ENCODE results near the gene HSP90B1. TPM values are rescaled to one million over a fixed set of nuclear protein-coding genes. Genes with fewer than 3 reads are reported as not detected.
A peak's percentile ranks its signal among the peaks of the same experiment; 100 is the strongest.

Gene HSP90B1
- total RNA-seq, 1 experiment from 2014 or later, result 476 TPM

GRCh38 chr12:103917873-103918272, 12.3 kb upstream of the HSP90B1 start:
- Histone ChIP-seq H3F3A (ENCODE audit: low read length, unreplicated experiment) (no peaks in the 10 kb centered on the region), H4K20me1 (ENCODE audit: low read length) (no peaks in the 10 kb centered on the region), H3K4me3 (ENCODE audit: low read length) (no peak overlapping the region), H3K79me2 (ENCODE audit: low read length) (no peaks in the 10 kb centered on the region), H3K27ac (ENCODE audit: low read length) (no peak overlapping the region), H3K9me3 (ENCODE audit: low read length) (0 out of 2 replicates have a peak, but pooled peaks cover 5% of the 10 kb centered on the region), H2AFZ (ENCODE audit: low read length) (no peak overlapping the region), H3K36me3 (ENCODE audit: low read depth, low read length) (no peaks in the 10 kb centered on the region), H3K27me3 (ENCODE audit: low read length) (no peaks in the 10 kb centered on the region), H3K4me1 (ENCODE audit: insufficient read depth, low read length) (no peaks in the 10 kb centered on the region), H3K9me2 (replicated peaks; ENCODE audit: low read length) (no peaks in the 10 kb centered on the region), H3K4me2 (ENCODE audit: low read length) (no peak overlapping the region), H3K9ac (ENCODE audit: low read length) (no peak overlapping the region)
- intact Hi-C loops (cut with micrococcal nuclease), result no loop called here
- ATAC-seq (no peak), DNase-seq (no peak)
- BruUV-seq (replicated peaks), result no TSS peak
- ChIA-PET CTCF (no interaction called here), POLR2A (ENCODE audit: unreplicated experiment) (no interaction called here)
- TF ChIP-seq EZH2 (IDR thresholded peaks at IDR 0.05; ENCODE audit: low read length, unreplicated experiment), result no peak
- TF ChIP-seq CTCF (conservative IDR thresholded peaks at IDR 0.05; ENCODE audit: low read depth, low read length), result no peak
- TF ChIP-seq EZH2phosphoT487 (IDR thresholded peaks at IDR 0.05; ENCODE audit: borderline replicate concordance, low read length), result no peak

GRCh38 chr12:103924761-103925641, 5.2 kb upstream of the HSP90B1 start:
- Histone ChIP-seq H3K27ac (ENCODE audit: low read length) (peak overlapping the region; percentile 2; the same call in 1 of the 2 replicates), H3K9ac (ENCODE audit: low read length) (no peak overlapping the region), H3K36me3 (ENCODE audit: low read depth, low read length) (no peaks in the 10 kb centered on the region), H3K79me2 (ENCODE audit: low read length) (no peaks in the 10 kb centered on the region), H3K4me3 (ENCODE audit: low read length) (no peak overlapping the region), H3K9me2 (replicated peaks; ENCODE audit: low read length) (no peaks in the 10 kb centered on the region), H2AFZ (ENCODE audit: low read length) (peak overlapping the region; percentile 48), H3K4me2 (ENCODE audit: low read length) (peak overlapping the region; percentile 11; the same call in 1 of the 2 replicates), H3K4me1 (ENCODE audit: insufficient read depth, low read length) (peaks cover 18% of the 10 kb centered on the region), H4K20me1 (ENCODE audit: low read length) (no peaks in the 10 kb centered on the region), H3K27me3 (ENCODE audit: low read length) (no peaks in the 10 kb centered on the region), H3F3A (ENCODE audit: low read length, unreplicated experiment) (no peaks in the 10 kb centered on the region), H3K9me3 (ENCODE audit: low read length) (no peaks in the 10 kb centered on the region)
- ChIA-PET POLR2A (ENCODE audit: unreplicated experiment) (interaction anchor here (0.6 kb wide), 1 partner anchor 75 kb away, joined by 4 read pairs; no protein-coding TSS in a partner anchor), CTCF (no interaction called here)
- peak; percentile 25 for ATAC-seq
- DNase-seq, result peak; percentile 77
- intact Hi-C loops (cut with micrococcal nuclease), result no loop called here
- TF ChIP-seq EZH2 (IDR thresholded peaks at IDR 0.05; ENCODE audit: low read length, unreplicated experiment) (no peak), CTCF (conservative IDR thresholded peaks at IDR 0.05; ENCODE audit: low read depth, low read length) (no peak), EZH2phosphoT487 (IDR thresholded peaks at IDR 0.05; ENCODE audit: borderline replicate concordance, low read length) (no peak)
- BruUV-seq (replicated peaks), result no TSS peak

GRCh38 chr12:103928682-103929045, 1.5 kb upstream of the HSP90B1 start:
- CTCF ChIA-PET, result no interaction called here
- DNase-seq (no peak), ATAC-seq (no peak)
- TF ChIP-seq EZH2phosphoT487 (IDR thresholded peaks at IDR 0.05; ENCODE audit: borderline replicate concordance, low read length) (no peak), CTCF (conservative IDR thresholded peaks at IDR 0.05; ENCODE audit: low read depth, low read length) (no peak), EZH2 (IDR thresholded peaks at IDR 0.05; ENCODE audit: low read length, unreplicated experiment) (no peak)
- Histone ChIP-seq H3K9ac (ENCODE audit: low read length) (peak overlapping the region; percentile 85), H3F3A (ENCODE audit: low read length, unreplicated experiment) (no peaks in the 10 kb centered on the region), H3K4me2 (ENCODE audit: low read length) (peak overlapping the region; percentile 91), H2AFZ (ENCODE audit: low read length) (peak overlapping the region; percentile 99), H3K27me3 (ENCODE audit: low read length) (no peaks in the 10 kb centered on the region), H3K9me2 (replicated peaks; ENCODE audit: low read length) (no peaks in the 10 kb centered on the region), H3K4me3 (ENCODE audit: low read length) (peak overlapping the region; percentile 88), H3K36me3 (ENCODE audit: low read depth, low read length) (peaks cover 28% of the 10 kb centered on the region), H4K20me1 (ENCODE audit: low read length) (peaks cover 29% of the 10 kb centered on the region), H3K4me1 (ENCODE audit: insufficient read depth, low read length) (peaks cover 34% of the 10 kb centered on the region), H3K27ac (ENCODE audit: low read length) (peak overlapping the region; percentile 78), H3K79me2 (ENCODE audit: low read length) (peaks cover 35% of the 10 kb centered on the region), H3K9me3 (ENCODE audit: low read length) (no peaks in the 10 kb centered on the region)
- POLR2A ChIA-PET (ENCODE audit: unreplicated experiment), result no interaction called here
- no TSS peak for BruUV-seq (replicated peaks)
- intact Hi-C loops (cut with micrococcal nuclease), result no loop called here

Measured in PC-3 (cell line).